GM12878 (cell line): ENCODE measurements around the gene MS4A6A. TPM values are rescaled to one million over a fixed set of nuclear protein-coding genes. Genes with fewer than 3 reads are reported as not detected.

Source experiments
- ATF3 ChIP-seq: IDR thresholded peaks from 2 replicates; pipeline ENCODE4 v1.6.1; 2011; ENCODE audit warnings: low read depth, mild to moderate bottlenecking, low read length, moderate library complexity, borderline replicate concordance; ENCODE audit errors: extremely low read depth
- CHD2 ChIP-seq: IDR thresholded peaks from 2 replicates; pipeline ENCODE4 v1.6.1; 2011; ENCODE audit warnings: low read depth, low read length, improper control_type of control experiment, borderline replicate concordance
- CREM ChIP-seq: IDR thresholded peaks from 2 replicates; pipeline ENCODE4 v1.6.1; 2014; ENCODE audit warnings: antibody characterized with exemption, low read depth
- GABPA ChIP-seq: IDR thresholded peaks from 2 replicates; pipeline ENCODE4 v1.6.1; 2014; ENCODE audit warnings: antibody characterized with exemption, low read depth, mild to moderate bottlenecking, inconsistent platforms
- GATAD2B ChIP-seq: fragments of 450-650 bp; conservative IDR thresholded peaks from 2 replicates; pipeline ENCODE4 v1.6.1; 2017; ENCODE audit warnings: low read depth, mild to moderate bottlenecking, moderate library complexity
- KDM1A ChIP-seq: fragments of 200-600 bp; sonication (generic); IDR thresholded peaks from 2 replicates; pipeline ENCODE4 v1.6.1; 2016; ENCODE audit warnings: borderline replicate concordance
- POLR2AphosphoS5 ChIP-seq: IDR thresholded peaks from 2 replicates; pipeline ENCODE4 v1.6.1; 2011; ENCODE audit warnings: mild to moderate bottlenecking, low read length, inconsistent platforms
- RAD21 ChIP-seq: IDR thresholded peaks from 2 replicates; pipeline ENCODE4 v1.6.1; 2011; ENCODE audit warnings: mild to moderate bottlenecking, low read depth, low read length, moderate library complexity; ENCODE audit not compliant: insufficient read depth
- SREBF1 ChIP-seq: IDR thresholded peaks from 2 replicates; pipeline ENCODE4 v1.6.1; 2012; ENCODE audit warnings: mild to moderate bottlenecking, low read length
- SREBF2 ChIP-seq: IDR thresholded peaks from 2 replicates; pipeline ENCODE4 v1.6.1; 2012; ENCODE audit warnings: mild to moderate bottlenecking, low read length
- SUZ12 ChIP-seq: fragments of 200-600 bp; sonication (generic); IDR thresholded peaks from one replicate; pipeline ENCODE4 v1.6.1; 2018; ENCODE audit warnings: antibody characterized with exemption, mild to moderate bottlenecking; ENCODE audit not compliant: unreplicated experiment
- TAF1 ChIP-seq: IDR thresholded peaks from 2 replicates; pipeline ENCODE4 v1.6.1; 2011; ENCODE audit warnings: mild to moderate bottlenecking, low read depth, low read length, borderline replicate concordance
- USF2 ChIP-seq: IDR thresholded peaks from 2 replicates; pipeline ENCODE4 v1.6.1; 2011; ENCODE audit warnings: low read depth, low read length, improper control_type of control experiment, borderline replicate concordance
- ZBTB11 ChIP-seq: fragments of 450-650 bp; formaldehyde crosslinking; IDR thresholded peaks from 2 replicates; pipeline ENCODE4 v1.5.0; 2022; ENCODE audit warnings: mild to moderate bottlenecking, missing genetic modification characterization
- ZNF207 ChIP-seq: fragments of 450-650 bp; IDR thresholded peaks from 2 replicates; pipeline ENCODE4 v1.6.1; 2014; ENCODE audit warnings: antibody characterized with exemption, mild to moderate bottlenecking, borderline replicate concordance
- polyA plus RNA-seq, 11 experiments: library from polyadenylated mRNA; depleted of rRNA in 4 of 11; unstranded in 6 of 11; stranded (reverse) in 5 of 11; fragments of >200 nt; fragmentation: Nextera tagmentation in 4 of 11; fragmentation: Illumina TruSeq in 1 of 11; extraction: Ambion mirVana in 4 of 11; extraction: Trizol in 1 of 11; gene quantifications; 1 replicate in 1 of 11; 2 replicates in 10 of 11; pipeline versions ENCODE4 v1.2.1 to v1.2.3, GENCODE V29; 2011 to 2016; ENCODE audit warnings: inconsistent platforms in 2 of 11, missing spikeins in 2 of 11, low read depth in 1 of 11
- total RNA-seq, 4 experiments: library from RNA; depleted of rRNA in 3 of 4; stranded (reverse); fragments of >200 nt in 3 of 4; fragmentation: Illumina TruSeq in 1 of 4; extraction: Trizol in 1 of 4; gene quantifications; 2 replicates each; pipeline versions ENCODE4 v1.2.1 to v1.2.3, GENCODE V29; 2013 to 2021
- TF ChIP-seq, protein P1 (sequence below): fragments of 450-650 bp; IDR thresholded peaks from 2 replicates; pipeline ENCODE4 v1.6.1; 2014; ENCODE audit warnings: mild to moderate bottlenecking
- TF ChIP-seq, protein P2 (sequence below): fragments of 450-650 bp; formaldehyde crosslinking; IDR thresholded peaks from 2 replicates; pipeline ENCODE4 v1.4.0; 2022; ENCODE audit warnings: mild to moderate bottlenecking, moderate library complexity
- TF ChIP-seq, protein P3 (sequence below): fragments of 450-650 bp; IDR thresholded peaks from 2 replicates; pipeline ENCODE4 v1.6.1; 2017; ENCODE audit warnings: low read depth, mild to moderate bottlenecking, moderate library complexity

MS4A6A gene
- total and polyA plus RNA-seq, 10 of the 15 experiments (the other 5 are each of a cell fraction or from before 2014, with no cell fraction given): 0.75 to 30.7 (median 9.0) TPM

DNA sequence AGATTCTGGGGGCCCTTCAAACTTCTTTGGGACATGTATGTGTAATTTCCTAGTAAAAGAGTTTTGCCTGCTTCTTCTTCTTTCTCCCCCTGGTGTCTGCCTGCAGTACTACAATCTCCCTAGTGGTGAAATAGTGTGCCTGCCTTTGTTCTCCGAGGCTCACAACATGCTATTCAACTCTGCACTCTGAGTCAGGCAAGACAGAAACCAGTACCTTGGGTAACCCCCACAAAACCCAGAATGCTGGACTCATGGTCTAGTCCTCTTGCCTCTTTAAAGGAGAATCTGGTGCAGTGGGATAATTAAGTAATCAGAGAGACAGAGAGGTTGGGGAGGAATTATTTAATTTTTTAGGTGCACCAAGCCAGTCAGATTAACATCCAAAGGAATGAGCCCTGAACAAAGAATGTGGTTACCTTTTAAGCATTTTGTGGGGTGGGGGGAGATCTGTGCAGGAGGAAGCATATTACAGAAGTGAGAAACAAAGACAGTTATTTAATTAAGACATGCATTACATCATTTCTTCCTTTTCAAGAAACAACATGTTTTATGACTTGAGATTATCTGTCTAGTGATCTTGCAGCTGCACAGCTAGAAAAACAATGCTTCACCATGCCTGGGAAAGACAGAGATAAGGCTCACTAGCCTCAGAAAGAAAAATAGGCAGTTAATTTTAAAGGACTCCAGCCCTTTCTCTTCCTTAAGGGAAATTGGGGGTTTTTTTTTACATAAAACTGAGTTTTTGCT lies 11.0 kb upstream of the MS4A6A start (continued):
- TF ChIP-seq SREBF1 (no peak), ZNF207 (no peak), USF2 (no peak), GABPA (no peak), CREM (peak; percentile 56; the same call in 1 of the 2 replicates), POLR2AphosphoS5 (no peak), RAD21 (peak; percentile 76), ZBTB11 (CRISPR knock-in tag) (no peak), SUZ12 (no peak), KDM1A (no peak), SREBF2 (no peak), ATF3 (no peak), TAF1 (no peak), GATAD2B (peak; percentile 71; the same call in 1 of the 2 replicates), CHD2 (no peak)
- TF ChIP-seq, protein P1, sequence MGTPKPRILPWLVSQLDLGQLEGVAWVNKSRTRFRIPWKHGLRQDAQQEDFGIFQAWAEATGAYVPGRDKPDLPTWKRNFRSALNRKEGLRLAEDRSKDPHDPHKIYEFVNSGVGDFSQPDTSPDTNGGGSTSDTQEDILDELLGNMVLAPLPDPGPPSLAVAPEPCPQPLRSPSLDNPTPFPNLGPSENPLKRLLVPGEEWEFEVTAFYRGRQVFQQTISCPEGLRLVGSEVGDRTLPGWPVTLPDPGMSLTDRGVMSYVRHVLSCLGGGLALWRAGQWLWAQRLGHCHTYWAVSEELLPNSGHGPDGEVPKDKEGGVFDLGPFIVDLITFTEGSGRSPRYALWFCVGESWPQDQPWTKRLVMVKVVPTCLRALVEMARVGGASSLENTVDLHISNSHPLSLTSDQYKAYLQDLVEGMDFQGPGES: no peak
- TF ChIP-seq, protein P2, sequence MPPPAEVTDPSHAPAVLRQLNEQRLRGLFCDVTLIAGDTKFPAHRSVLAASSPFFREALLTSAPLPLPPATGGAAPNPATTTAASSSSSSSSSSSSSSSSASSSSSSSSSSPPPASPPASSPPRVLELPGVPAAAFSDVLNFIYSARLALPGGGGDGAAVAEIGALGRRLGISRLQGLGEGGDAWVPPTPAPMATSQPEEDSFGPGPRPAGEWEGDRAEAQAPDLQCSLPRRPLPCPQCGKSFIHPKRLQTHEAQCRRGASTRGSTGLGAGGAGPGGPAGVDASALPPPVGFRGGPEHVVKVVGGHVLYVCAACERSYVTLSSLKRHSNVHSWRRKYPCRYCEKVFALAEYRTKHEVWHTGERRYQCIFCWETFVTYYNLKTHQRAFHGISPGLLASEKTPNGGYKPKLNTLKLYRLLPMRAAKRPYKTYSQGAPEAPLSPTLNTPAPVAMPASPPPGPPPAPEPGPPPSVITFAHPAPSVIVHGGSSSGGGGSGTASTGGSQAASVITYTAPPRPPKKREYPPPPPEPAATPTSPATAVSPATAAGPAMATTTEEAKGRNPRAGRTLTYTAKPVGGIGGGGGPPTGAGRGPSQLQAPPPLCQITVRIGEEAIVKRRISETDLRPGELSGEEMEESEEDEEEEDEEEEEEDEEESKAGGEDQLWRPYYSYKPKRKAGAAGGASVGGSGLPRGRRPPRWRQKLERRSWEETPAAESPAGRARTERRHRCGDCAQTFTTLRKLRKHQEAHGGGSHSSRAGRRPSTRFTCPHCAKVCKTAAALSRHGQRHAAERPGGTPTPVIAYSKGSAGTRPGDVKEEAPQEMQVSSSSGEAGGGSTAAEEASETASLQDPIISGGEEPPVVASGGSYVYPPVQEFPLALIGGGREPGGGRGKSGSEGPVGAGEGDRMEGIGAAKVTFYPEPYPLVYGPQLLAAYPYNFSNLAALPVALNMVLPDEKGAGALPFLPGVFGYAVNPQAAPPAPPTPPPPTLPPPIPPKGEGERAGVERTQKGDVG (CRISPR knock-in tag): no peak
- TF ChIP-seq, protein P3, sequence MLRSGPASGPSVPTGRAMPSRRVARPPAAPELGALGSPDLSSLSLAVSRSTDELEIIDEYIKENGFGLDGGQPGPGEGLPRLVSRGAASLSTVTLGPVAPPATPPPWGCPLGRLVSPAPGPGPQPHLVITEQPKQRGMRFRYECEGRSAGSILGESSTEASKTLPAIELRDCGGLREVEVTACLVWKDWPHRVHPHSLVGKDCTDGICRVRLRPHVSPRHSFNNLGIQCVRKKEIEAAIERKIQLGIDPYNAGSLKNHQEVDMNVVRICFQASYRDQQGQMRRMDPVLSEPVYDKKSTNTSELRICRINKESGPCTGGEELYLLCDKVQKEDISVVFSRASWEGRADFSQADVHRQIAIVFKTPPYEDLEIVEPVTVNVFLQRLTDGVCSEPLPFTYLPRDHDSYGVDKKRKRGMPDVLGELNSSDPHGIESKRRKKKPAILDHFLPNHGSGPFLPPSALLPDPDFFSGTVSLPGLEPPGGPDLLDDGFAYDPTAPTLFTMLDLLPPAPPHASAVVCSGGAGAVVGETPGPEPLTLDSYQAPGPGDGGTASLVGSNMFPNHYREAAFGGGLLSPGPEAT: peak; percentile 90
